Kidney glomerular epithelial cell (primary cell): Measurements from ENCODE around the gene FBLL1.
"Not testable (repeated sequence)": the region's sequence is repeated elsewhere in the genome, so short reads cannot be mapped to it uniquely, and the experiment has no call there.

ENCODE experiments used
- DNase-seq: peaks from one replicate; lab custom pipeline; 2025; lab: John Stamatoyannopoulos, UW

Gene FBLL1

GRCh38 chr5:168553377-168554130, 24.4 kb downstream of the FBLL1 start:
- no peak for DNase-seq

DNA sequence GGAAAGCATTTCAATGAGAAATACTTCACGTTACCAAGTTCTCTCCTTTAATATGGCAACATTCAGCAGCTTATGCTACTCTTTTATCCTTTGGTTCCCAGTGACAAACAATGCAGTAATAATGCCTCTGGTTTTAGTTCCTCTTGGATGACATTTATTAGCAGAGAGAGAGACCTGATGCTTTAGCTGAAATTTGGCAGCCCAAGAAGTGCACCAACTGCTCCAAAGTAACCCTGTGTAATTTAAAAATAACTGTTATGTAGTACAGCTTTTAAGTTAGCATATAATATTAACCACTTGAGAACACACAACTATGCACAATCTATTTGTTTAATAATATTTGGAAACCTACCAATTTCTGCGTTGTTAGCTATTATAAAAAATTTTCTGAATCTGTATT, 28.3 kb downstream of the FBLL1 start:
- no peak for DNase-seq

- DNase-seq: no peak
Observed at GRCh38 chr5:168562279-168562678, 33.2 kb downstream of the FBLL1 start.

DNA sequence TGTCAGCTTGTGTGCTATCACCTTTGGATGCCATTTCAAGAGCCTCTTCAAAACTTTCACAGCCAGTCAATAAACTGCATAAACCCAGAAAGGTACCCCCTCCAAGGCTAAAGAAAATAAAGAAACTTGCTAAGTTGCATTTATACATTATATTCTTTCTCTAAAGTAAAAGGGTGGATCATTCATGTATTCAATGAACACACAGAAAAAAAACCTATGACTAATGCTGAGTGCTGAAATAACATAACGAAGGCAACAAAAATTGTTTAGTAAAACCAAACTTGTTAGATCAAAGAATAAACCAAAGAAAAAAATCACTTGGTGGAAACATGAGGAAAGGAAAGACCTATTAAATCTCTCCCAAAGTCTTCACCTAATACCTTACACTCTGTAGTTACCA, 34.9 kb downstream of the FBLL1 start:
- DNase-seq: no peak

DNA sequence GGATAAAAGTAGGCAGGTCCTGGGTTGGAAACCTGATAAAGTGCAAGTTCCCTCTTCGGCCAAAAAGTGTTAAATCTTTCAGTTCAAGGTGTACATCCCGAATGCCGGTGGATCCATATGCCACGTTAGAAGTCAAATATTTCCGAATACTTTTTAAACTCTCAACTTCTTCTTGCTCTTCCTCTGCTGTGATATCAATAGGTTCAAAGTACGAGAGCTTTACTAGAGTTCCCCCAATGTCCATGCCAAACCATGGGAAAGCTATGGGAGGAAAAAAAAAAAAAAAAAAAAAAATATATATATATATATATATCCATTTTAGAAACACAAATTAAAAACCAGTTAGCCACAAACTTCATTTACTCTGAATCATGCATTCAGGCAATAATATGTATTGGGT, 39.6 kb downstream of the FBLL1 start:
- DNase-seq: no peak

- no peak for DNase-seq
Observed at GRCh38 chr5:168570490-168571328, 41.6 kb downstream of the FBLL1 start.

DNA sequence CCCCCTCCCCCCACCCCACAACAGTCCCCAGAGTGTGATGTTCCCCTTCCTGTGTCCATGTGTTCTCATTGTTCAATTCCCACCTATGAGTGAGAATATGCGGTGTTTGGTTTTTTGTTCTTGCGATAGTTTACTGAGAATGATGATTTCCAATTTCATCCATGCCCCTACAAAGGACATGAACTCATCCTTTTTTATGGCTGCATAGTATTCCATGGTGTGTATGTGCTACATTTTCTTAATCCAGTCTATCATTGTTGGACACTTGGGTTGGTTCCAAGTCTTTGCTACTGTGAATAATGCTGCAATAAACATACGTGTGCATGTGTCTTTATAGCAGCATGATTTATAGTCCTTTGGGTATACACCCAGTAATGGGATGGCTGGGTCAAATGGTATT, 44.6 kb downstream of the FBLL1 start:
- not testable (repeated sequence) for DNase-seq

DNA sequence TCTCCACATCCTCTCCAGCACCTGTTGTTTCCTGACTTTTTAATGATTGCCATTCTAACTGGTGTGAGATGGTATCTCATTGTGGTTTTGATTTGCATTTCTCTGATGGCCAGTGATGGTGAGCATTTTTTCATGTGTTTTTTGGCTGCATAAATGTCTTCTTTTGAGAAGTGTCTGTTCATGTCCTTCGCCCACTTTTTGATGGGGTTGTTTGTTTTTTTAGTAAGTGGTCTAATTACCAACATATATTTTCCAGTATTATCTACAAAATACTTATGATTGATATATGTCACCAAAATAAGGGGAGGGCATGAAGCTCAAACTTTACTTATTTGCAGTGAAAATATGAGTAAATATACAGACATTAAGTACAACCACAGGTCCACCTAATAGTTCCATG, 45.1 kb downstream of the FBLL1 start:
- not testable (repeated sequence) for DNase-seq

DNA sequence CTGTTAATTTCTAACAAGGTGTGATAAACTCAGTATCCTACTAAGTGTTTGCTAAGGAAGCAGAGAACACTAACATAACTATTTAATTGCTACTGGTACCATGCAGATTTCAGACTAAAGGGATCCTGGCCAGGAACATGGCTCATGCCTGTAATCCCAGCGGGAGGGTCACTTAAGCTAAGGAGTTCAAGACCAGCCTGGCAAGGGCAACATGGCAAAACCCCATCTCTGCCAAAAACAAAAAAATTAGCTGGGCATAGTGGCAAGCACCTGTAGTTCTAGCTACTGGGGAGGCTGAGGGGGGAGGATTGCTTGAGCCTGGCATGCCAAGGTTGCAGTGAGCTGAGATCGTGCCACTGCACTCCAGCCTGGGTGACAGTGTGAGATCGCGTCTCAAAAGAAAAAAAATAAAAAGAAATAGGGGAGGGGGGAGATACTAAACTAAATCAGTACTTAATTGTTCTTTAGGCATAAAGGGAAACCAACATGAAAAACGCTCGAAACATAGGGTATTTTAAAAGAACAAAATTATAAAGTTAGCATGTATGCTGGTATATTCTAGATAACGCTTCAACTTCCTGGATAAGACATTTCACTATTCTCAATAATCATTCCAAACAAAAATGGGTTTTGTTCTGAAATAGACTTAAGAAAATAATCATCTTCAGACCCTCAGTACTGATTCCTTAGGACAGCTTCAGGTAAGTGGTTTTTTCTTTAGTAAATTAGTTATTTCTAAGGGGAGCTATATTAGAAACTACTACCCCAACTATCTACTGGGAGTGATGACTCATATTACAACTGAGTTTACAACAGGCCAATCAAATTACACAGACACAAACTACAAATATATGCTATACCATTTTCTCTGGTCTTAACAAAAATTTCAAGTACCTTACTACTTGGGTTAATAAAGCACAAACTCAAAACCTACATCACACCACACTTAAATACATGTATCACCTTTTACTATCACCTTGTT, 46.6 kb downstream of the FBLL1 start:
- no peak for DNase-seq

DNA sequence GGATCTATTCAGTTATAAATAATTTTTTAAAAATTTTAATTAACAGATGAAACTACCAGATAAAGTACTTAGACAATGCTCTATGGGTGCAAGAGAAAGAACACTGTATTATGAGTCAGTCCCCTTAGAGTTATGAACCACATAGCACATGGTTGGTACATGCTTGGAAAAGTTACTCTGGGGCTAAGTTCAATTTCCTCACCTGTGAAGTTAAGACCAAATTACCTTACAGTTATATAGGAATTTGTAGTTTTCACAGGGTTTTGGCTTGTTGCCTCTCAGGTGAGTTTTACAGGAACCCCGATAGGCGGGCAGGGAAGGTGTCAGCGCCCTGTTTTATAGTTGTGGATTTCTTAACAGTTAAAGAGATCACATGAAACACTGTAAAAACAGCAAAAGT, 48.9 kb downstream of the FBLL1 start:
- peak; percentile 29 for DNase-seq

DNA sequence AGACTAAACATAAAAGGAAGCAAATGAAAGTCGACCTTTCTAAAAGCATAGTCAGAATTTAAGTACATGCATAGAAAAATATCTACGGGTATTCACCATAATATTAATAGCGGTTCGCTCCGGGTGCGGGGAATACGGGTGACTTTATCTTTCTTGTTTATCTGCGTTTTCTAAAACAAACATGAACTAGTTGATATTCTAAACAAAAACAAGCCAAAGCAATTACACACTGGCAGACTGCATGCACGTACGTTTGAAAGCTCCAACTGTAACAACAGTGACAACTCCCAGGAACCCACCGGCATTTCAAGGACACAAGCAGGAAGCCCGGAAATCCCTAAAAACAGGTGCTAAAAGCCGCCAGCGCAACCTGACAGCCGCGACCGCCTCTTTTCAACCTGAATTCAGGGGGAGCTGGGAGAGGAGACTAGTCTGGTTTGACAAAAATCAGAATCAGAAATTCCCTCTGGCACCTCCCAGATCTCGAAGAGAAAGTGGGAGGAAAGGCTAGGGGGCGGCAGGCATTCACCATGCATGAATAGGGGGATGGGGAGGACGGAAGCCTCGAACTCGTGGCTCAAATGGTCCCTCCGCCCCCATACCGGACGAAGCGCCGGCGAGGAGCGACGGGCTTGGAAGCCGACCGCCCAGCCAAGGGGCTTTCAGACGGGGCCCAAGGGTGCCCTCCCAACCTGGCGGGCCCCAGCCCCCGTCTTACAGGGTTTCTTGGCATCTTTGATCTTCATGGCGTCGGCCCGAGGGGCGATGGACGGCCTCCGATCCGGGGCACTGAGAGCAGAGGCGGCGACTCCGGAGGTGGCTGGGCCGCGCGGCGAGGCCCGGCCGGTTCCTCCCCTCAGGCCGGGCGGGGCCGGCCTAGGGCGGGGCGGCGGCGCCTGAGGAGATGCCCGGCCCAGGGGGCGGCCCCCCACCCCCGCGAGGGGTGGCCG, 49.7 kb downstream of the FBLL1 start, which contains the start of gene PANK3:
PANK3 (minus strand) TSS at position 831 of the 950 bp plus-strand sequence; CDS start at position 746, 85 bp downstream.
- peak; percentile 60 for DNase-seq

DNA sequence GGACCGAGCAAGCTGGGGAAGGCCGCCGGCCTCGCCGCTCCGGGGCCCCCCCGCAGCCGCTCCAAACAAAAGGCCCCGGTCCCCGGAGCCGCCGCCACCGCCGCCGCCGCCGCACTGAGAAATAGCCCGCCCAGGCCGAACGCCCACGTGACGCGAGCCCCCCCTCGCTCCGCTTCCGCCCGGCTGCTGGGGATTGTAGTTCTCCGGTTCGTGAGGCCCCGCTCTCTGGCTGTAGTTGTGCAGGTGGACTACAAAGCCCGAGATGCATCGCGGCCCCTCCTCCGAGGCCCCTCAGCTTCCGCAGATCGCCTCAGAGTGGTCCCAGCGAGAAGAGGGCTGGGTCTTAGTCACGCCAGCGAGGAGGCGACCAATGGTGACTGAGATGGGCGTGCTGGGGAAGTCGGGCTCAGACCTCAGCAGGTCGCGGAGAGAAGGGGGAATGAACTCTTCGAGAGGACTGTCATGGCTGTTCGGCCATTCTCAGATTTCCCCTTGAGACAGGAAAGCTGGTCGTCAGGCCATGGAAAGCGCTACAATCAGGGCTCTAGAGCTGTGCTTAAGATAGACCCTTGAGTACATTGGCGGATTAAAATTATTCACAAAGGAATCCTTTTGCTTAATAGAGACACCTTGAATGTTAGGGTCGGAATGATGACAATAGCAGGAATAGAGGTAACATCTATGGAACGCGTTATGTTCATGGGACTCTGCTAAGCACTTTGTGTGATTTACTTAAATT, 50.6 kb downstream of the FBLL1 start:
- peak; percentile 98 for DNase-seq

DNA sequence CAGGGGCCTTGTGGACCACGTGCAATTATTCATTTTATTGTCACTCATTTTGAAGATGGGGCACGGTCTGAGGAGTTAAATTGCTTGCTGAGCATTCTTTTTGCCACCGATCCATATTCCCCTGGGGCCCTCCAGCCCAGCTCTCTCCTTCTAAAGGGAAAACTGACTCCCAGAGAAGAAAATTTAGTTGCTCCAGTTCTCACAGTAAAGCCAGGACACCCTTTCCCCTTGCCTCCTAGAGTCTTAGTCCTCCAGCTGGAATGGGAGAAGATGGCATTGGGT, 51.1 kb downstream of the FBLL1 start:
- no peak for DNase-seq
